ENCODE results near the gene EEF1AKMT3. TPM values are rescaled to one million over a fixed set of nuclear protein-coding genes. Genes with fewer than 3 reads are reported as not detected.

The EEF1AKMT3 gene
- total and polyA plus RNA-seq, 2 of the 4 experiments (the other 2 are of a cell fraction) = 3.2 to 8.1 TPM

DNA sequence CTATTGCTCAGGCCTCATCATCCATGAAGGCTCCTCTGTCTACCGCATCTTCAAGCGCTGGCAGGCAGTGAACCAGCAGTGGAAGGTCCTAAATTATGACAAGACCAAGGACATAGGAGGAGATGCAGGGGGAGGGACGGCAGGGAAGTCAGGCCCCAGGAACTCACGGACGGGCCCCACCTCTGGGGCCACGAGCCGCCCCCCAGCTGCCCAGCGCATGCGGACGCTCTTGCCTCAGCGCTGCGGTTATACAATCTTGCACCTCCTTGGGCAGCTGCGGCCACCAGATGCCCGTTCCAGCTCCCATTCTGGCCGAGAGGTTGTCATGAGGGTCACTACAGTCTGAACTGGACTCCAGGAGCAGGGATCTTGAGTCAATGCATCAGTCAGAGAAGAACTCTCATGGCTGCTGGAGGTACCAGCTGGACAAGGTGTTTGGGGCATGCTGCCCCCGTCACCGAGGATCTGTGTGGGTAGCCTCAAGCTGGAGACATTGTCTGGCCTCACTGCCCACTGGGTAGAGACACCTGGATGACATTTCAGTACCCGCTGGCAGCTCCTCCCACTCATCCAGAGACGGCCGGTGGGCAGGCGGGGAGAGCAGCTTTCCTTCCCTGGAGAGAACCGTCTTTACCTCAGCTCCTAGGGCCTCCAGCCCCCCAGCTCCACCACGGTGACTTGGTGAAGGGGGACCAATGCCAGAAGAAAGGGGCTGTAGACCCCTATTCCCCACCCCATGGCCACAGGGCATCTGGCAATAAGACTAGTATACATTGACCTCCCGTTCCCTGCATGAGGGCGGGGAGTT, 13.7 kb upstream of the EEF1AKMT3 start:
- ATAC-seq (ENCODE audit: low read depth) (no peak), DNase-seq (no peak)
- no peaks in the 10 kb centered on the region for H3K9me3 ChIP-seq (ENCODE audit: control insufficient read depth, insufficient read depth, low read length)
- in situ Hi-C loops (cut with MboI; ENCODE audit: low sequenced_read_pairs) = no loop called here
- H3K4ac ChIP-seq (ENCODE audit: low read depth, low read length) = no peak overlapping the region
- H3K18ac ChIP-seq (ENCODE audit: low read depth, low read length) = no peak overlapping the region
- H3K4me1 ChIP-seq (ENCODE audit: control insufficient read depth, insufficient read depth, low read length) = peaks cover 3% of the 10 kb centered on the region; the same call in 1 of the 2 replicates
- no peak overlapping the region for H3K4me3 ChIP-seq (ENCODE audit: insufficient read depth, low read depth, low read length)
- H4K8ac ChIP-seq (ENCODE audit: low read depth in 2 of 2, low read length in 2 of 2) = no peak overlapping the region
- H4K5ac ChIP-seq (ENCODE audit: low read depth, low read length) = no peak overlapping the region
- H2BK5ac ChIP-seq (ENCODE audit: low read depth, low read length, poor library complexity, severe bottlenecking) = no peak overlapping the region
- TF ChIP-seq RAD21 (IDR thresholded peaks at IDR 0.05; ENCODE audit: low read length) (no peak), CHD1 (IDR thresholded peaks at IDR 0.05; ENCODE audit: low read depth, low read length) (no peak), MXI1 (IDR thresholded peaks at IDR 0.05; ENCODE audit: borderline replicate concordance, low read depth, low read length) (no peak), MAZ (IDR thresholded peaks at IDR 0.05; ENCODE audit: borderline replicate concordance, low read depth, low read length) (no peak)
- no peak overlapping the region for H3K4me2 ChIP-seq (ENCODE audit: low read depth, low read length)
- no peak overlapping the region for H3K14ac ChIP-seq (replicated peaks; ENCODE audit: low read depth, low read length)
- dilution Hi-C loops (cut with HindIII; ENCODE audit: low sequenced_read_pairs, unreplicated experiment) = no loop called here
- POLR2A ChIA-PET (ENCODE audit: unreplicated experiment) = no interaction called here
- no TSS peak for BruUV-seq (replicated peaks)
- no peak overlapping the region for H3K9ac ChIP-seq (ENCODE audit: low read depth, low read length)
- no peak overlapping the region for H2BK15ac ChIP-seq (ENCODE audit: low read depth, low read length)
- H2BK20ac ChIP-seq (ENCODE audit: low read depth, low read length) = no peak overlapping the region
- H2AK9ac ChIP-seq (replicated peaks; ENCODE audit: low read depth, low read length, poor library complexity) = no peak overlapping the region
- no peak overlapping the region for H3K27ac ChIP-seq (ENCODE audit: insufficient read depth, low read length)
- no peak overlapping the region for H2AK5ac ChIP-seq (ENCODE audit: low read depth, low read length)
- H4K20me1 ChIP-seq (ENCODE audit: insufficient read depth, low read length) = no peaks in the 10 kb centered on the region; the same call in 1 of the 2 replicates
- peaks cover 19% of the 10 kb centered on the region for H3K27me3 ChIP-seq (ENCODE audit: control insufficient read depth, insufficient read depth, low read length)
- 92% methylated on average over 14 of the region's 25 CpGs; no CpG with 5 or more reads in 1 of the 2 experiments for WGBS, 2 experiments (ENCODE audit: extremely low coverage in 2 of 2, insufficient read length in 1 of 2)
- no peak overlapping the region for H3K23ac ChIP-seq (ENCODE audit: low read depth, low read length)
- peaks cover 9% of the 10 kb centered on the region for H3K36me3 ChIP-seq (ENCODE audit: control insufficient read depth, insufficient read depth, low read length)
- H3K9me1 ChIP-seq (ENCODE audit: insufficient read depth, low read length) = peaks cover 4% of the 10 kb centered on the region; the same call in 1 of the 2 replicates
- H3K79me1 ChIP-seq (ENCODE audit: low read depth in 1 of 2, low read length in 2 of 2) = no peaks in the 10 kb centered on the region
- H2AFZ ChIP-seq (replicated peaks; ENCODE audit: low read length, poor library complexity) = no peak overlapping the region
- no peak overlapping the region for H4K91ac ChIP-seq (ENCODE audit: insufficient read depth, low read depth, low read length)
- H3K56ac ChIP-seq (ENCODE audit: extremely low read depth, insufficient read depth, low read length) = no peak overlapping the region
- CTCF ChIA-PET = no interaction called here
- no peak overlapping the region for H2BK120ac ChIP-seq (ENCODE audit: low read depth, low read length)
- intact Hi-C loops (cut with micrococcal nuclease) = no loop called here
